ENCODE data around the gene TNFAIP8.

GRCh38 chr5:119397518-119398380 is 41.9 kb downstream of the TNFAIP8 start:
- TF ChIP-seq POLR2A (IDR thresholded peaks at IDR 0.05) (no peak), CTCF (IDR thresholded peaks at IDR 0.05) (no peak)

All from heart left ventricle (tissue), 13 donors.